ENCODE data around the gene SLC35F1. TPM values are rescaled to one million over a fixed set of nuclear protein-coding genes. Genes with fewer than 3 reads are reported as not detected.

The SLC35F1 gene
- total RNA-seq, 4 donors from 2014 or later: 0.30 to 0.91 (median 0.48) TPM

DNA sequence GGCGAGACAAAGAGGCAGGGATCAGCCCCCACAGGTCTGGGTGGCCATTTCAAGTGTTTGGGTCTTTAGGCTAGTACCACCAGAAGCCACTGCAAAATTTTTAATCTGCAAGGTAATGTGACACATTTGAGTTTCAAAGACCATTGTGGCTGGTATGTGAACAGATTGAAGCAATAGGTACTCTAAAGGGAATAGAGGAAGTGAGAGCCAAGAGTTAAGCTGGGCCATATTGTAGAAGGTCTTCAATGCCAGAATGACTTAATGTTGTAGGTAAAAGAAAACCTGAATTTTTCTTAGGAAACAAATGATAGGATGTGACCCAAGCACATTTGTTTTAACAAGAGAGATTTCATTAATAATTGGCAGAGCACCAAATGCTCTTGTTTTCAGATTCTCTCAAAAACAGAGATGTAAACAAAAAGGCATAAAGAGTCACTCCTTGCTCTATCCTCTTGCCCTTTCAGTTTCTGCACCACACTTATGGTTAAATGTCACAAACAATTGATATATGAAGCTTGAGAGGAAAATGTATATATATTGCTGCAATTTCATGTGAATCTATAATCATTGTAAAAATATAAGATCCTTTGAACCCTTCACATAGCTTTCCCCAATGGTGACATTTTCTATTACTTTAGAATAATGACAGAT is 333.9 kb downstream of the SLC35F1 start:
- intact Hi-C loops (cut with DNase I; ENCODE audit: low total_unique reads): no loop called here
- DNase-seq (ENCODE audit: low spot score in 2 of 2): no peak
- 96 to 100% methylated on average over 1 of the region's 1 CpG for WGBS, 2 donors
- H3K4me3 ChIP-seq (ENCODE audit: low read depth, poor library complexity, severe bottlenecking): no peak overlapping the region
- TF ChIP-seq, protein P1, sequence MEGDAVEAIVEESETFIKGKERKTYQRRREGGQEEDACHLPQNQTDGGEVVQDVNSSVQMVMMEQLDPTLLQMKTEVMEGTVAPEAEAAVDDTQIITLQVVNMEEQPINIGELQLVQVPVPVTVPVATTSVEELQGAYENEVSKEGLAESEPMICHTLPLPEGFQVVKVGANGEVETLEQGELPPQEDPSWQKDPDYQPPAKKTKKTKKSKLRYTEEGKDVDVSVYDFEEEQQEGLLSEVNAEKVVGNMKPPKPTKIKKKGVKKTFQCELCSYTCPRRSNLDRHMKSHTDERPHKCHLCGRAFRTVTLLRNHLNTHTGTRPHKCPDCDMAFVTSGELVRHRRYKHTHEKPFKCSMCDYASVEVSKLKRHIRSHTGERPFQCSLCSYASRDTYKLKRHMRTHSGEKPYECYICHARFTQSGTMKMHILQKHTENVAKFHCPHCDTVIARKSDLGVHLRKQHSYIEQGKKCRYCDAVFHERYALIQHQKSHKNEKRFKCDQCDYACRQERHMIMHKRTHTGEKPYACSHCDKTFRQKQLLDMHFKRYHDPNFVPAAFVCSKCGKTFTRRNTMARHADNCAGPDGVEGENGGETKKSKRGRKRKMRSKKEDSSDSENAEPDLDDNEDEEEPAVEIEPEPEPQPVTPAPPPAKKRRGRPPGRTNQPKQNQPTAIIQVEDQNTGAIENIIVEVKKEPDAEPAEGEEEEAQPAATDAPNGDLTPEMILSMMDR (IDR thresholded peaks at IDR 0.05): no peak
- TF ChIP-seq POLR2A (IDR thresholded peaks at IDR 0.05): no peak

DNA sequence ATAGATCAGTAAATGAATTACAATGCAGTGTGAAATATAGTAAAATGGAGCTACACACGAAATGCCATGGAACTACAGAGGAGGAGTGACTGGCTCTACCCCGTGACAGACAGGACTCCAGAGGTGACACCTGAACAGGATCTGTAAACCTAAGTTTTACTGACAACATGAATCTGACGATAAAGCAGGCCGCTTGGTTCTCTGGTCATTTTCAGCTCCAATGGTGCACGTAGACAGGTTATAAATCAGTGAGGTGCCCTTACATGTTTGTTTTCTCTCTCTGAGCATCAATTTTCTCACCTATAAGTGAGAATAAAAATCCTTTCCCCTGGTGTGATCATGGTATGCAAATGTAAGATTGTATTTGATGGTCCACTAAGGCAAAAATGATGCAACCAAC is 339.3 kb downstream of the SLC35F1 start:
- TF ChIP-seq POLR2A (IDR thresholded peaks at IDR 0.05): no peak
- TF ChIP-seq, protein P1 (IDR thresholded peaks at IDR 0.05): no peak
- intact Hi-C loops (cut with DNase I; ENCODE audit: low total_unique reads): no loop called here
- WGBS, 2 donors: 72 to 76% methylated on average over 5 of the region's 5 CpGs
- no peak overlapping the region for H3K4me3 ChIP-seq (ENCODE audit: low read depth, poor library complexity, severe bottlenecking)
- no peak for DNase-seq (ENCODE audit: low spot score in 2 of 2)

DNA sequence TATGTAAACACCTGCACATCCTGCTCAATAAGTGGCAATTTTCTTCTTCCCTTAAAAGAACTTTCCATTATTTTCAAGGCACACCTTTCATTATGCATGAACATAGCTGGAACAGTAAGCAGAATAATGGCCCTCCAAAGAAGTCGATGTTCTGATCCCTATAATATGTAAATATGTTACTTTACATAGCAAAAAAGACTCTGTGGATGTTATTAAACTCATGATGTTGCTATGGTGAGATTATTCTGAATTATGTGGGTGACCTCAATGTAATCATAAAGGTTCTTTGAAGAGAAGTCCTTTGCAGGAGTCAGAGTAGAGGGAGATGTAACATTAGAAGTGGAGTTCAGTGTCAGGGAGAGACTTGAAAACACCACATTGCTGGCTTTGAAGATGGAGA is 341.1 kb downstream of the SLC35F1 start:
- H3K4me3 ChIP-seq (ENCODE audit: low read depth, poor library complexity, severe bottlenecking): no peak overlapping the region
- no peak for DNase-seq (ENCODE audit: low spot score in 2 of 2)
- WGBS, 2 donors: 76 to 78% methylated on average over 1 of the region's 1 CpG
- intact Hi-C loops (cut with DNase I; ENCODE audit: low total_unique reads): no loop called here
- TF ChIP-seq POLR2A (IDR thresholded peaks at IDR 0.05): no peak
- TF ChIP-seq, protein P1 (IDR thresholded peaks at IDR 0.05): no peak

DNA sequence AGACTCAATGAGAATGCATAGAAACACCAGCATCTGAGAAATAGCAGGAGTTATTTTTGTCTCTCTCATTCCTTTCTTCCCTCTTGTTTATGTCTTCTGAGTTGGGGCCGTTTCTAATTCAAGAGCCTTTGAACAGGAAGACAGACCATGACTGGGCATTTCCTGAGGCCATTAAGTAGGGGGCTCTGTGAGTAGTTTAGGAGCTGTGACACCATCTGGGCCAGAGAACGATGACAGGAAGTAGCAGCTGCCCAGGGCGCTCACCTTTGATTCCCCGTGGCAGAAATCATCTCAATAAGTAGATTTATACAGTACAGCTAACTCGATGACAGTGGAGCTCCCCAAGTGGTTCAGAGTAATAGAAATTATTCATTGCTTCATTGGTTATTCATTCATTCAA is 342.6 kb downstream of the SLC35F1 start:
- WGBS, 2 donors: 22 to 27% methylated on average over 5 of the region's 5 CpGs
- TF ChIP-seq, protein P1 (IDR thresholded peaks at IDR 0.05): no peak
- intact Hi-C loops (cut with DNase I; ENCODE audit: low total_unique reads): no loop called here
- H3K4me3 ChIP-seq (ENCODE audit: low read depth, poor library complexity, severe bottlenecking): no peak overlapping the region
- DNase-seq (ENCODE audit: low spot score in 2 of 2): no peak

DNA sequence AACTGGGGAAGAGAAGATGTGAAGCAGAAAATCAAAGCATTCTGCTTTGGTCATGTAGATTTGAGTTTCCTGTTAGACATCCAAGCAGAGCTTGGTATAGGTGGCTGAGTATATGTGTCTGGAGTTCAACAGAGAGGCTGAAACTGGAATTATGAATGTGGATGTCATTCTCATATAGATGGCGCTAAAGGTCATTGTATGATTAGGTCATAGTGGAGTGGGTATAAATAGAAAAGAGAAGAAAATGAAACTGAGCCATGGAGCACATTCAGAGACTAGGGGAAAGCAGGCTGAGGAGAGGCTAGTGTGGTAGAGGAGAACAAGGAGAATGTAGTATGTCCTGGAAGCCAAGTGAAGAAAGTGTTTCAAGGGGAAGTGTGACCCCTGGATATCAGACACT is 345.4 kb downstream of the SLC35F1 start:
- intact Hi-C loops (cut with DNase I; ENCODE audit: low total_unique reads): no loop called here
- TF ChIP-seq, protein P1 (IDR thresholded peaks at IDR 0.05): no peak
- no peak for TF ChIP-seq POLR2A (IDR thresholded peaks at IDR 0.05)
- 89 to 100% methylated on average over 1 of the region's 1 CpG for WGBS, 2 donors
- H3K4me3 ChIP-seq (ENCODE audit: low read depth, poor library complexity, severe bottlenecking): no peak overlapping the region
- no peak for DNase-seq (ENCODE audit: low spot score in 2 of 2)

DNA sequence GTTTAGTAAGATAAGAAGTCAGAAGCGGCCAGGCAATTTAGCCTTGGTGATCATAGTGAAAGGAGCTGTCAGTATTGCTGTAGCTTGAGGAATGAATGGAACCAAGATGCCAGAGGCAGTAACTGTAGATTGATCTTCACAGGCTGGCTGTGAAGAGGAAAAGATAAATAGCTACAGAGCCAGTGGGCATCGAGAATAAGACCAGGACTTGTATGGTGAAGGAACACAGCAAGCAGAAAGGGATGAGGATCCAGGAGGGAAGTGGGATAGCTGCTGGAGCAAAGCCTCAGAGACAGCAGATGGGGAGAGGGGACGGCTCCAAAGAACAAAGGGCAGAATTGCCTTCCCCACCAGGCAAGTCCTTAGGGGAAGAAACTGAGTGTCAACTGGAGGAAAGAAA is 346.7 kb downstream of the SLC35F1 start:
- DNase-seq (ENCODE audit: low spot score in 2 of 2): no peak
- H3K4me3 ChIP-seq (ENCODE audit: low read depth, poor library complexity, severe bottlenecking): no peak overlapping the region
- intact Hi-C loops (cut with DNase I; ENCODE audit: low total_unique reads): no loop called here
- WGBS, 2 donors: 57 to 66% methylated on average over 3 of the region's 3 CpGs
- no peak for TF ChIP-seq POLR2A (IDR thresholded peaks at IDR 0.05)
- TF ChIP-seq, protein P1 (IDR thresholded peaks at IDR 0.05): no peak

Data from lower leg skin (tissue), 4 donors.